Measurements from ENCODE around the gene CD9. TPM values are rescaled to one million over a fixed set of nuclear protein-coding genes. Genes with fewer than 3 reads are reported as not detected.

The CD9 gene
- total and polyA plus RNA-seq, 2 of the 8 experiments (the other 6 are each of a cell fraction or from before 2014, with no cell fraction given) = 168 to 319 TPM

DNA sequence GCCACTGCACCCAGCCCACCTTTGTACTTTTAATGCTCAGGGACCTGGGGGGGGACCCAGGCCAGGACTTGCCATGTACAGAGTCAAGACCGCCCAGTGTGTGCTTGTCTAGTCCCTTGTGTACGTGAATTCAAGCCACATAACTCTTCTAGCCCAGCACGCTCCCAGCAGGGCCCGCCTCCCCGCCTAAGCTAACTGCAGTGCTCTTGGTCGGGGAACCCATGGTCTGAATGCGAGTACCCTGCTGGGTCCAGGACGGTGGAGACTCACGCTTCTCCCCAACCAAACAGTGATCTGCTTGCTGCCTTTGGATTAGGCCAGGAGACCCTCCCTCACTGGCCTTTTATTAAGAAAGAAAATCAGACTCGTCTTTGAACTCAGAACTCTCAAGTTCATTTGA is 23.3 kb downstream of the CD9 start:
- 94% methylated on average over 10 of the region's 10 CpGs; no CpG with 5 or more reads in 1 of the 2 experiments for WGBS, 2 experiments (ENCODE audit: extremely low coverage in 1 of 2, insufficient coverage in 1 of 2, insufficient read length in 1 of 2, insufficient replicate concordance in 2 of 2, low coverage in 1 of 2, low lambda C conversion rate in 2 of 2, missing lambda C conversion rate in 1 of 2)
- CTCF ChIA-PET (ENCODE audit: partially characterized antibody) = interaction anchor here (1.1 to 15.1 kb wide), 4 partner anchors 16 to 163 kb away, joined by 3 to 130 read pairs (median 6); partner anchors contain the start of gene CD9
- 0 out of 2 replicates have a peak overlapping the region, but pooled peaks have one; percentile 40 for H2AK5ac ChIP-seq (ENCODE audit: low read depth, low read length)

More for the DNA sequence above, 23.3 kb downstream of the CD9 start:
- Histone ChIP-seq H4K5ac (ENCODE audit: insufficient read length, low read depth, low read length) (no peak overlapping the region), H2AFZ (ENCODE audit: low read length) (no peak overlapping the region), H3K14ac (ENCODE audit: insufficient read length) (no peak overlapping the region), H4K8ac (ENCODE audit: extremely low read depth, insufficient read depth, low read length) (no peak overlapping the region), H3K4ac (replicated peaks; ENCODE audit: insufficient read length, low read depth, low read length) (no peak overlapping the region), H3K9ac (replicated peaks in 1 of 4; ENCODE audit: extremely low read depth in 1 of 4, low read depth in 3 of 4, low read length in 3 of 4) (no peak overlapping the region), H2BK120ac (replicated peaks; ENCODE audit: low read depth, low read length) (no peak overlapping the region), H4K20me1 (replicated peaks in 1 of 2; ENCODE audit: control insufficient read depth in 1 of 2, insufficient read depth in 2 of 2, low read length in 2 of 2) (peaks cover under 1 to 17% of the 10 kb centered on the region in 2 experiments), H3K4me1 (replicated peaks in 1 of 4; ENCODE audit: control insufficient read depth in 3 of 4, insufficient read depth in 4 of 4, low read length in 3 of 4) (peaks cover 0 to 6% (median 3%) of the 10 kb centered on the region in 4 experiments), H2BK15ac (ENCODE audit: low read length) (no peak overlapping the region), H3K18ac (ENCODE audit: extremely low read depth, low read length) (no peak overlapping the region), H2BK20ac (ENCODE audit: low read length) (no peak overlapping the region), H2BK5ac (ENCODE audit: low read depth, low read length) (peak overlapping the region; percentile 60; the same call in 1 of the 2 replicates), H3K4me2 (ENCODE audit: insufficient read depth in 1 of 2, low read depth in 2 of 2, low read length in 2 of 2) (no peak overlapping the region), H3K79me2 (ENCODE audit: control insufficient read depth in 1 of 2, insufficient read depth in 2 of 2, low read length in 2 of 2) (peaks cover 0 to 61% of the 10 kb centered on the region in 2 experiments; a peak in 3 of 4 replicates), H4K91ac (replicated peaks; ENCODE audit: insufficient read length, low read length) (peak overlapping the region; percentile 20), H3K23me2 (ENCODE audit: low read depth, low read length) (0 out of 2 replicates have a peak, but pooled peaks cover 2% of the 10 kb centered on the region), H3K36me3 (ENCODE audit: control insufficient read depth in 2 of 4, insufficient read depth in 4 of 4, low read length in 3 of 4) (peaks cover 11 to 30% (median 20%) of the 10 kb centered on the region in 4 experiments), H3K27me3 (replicated peaks in 1 of 4; ENCODE audit: control insufficient read depth in 3 of 4, extremely low read depth in 1 of 4, insufficient read depth in 3 of 4, low read length in 3 of 4) (no peaks in the 10 kb centered on the region), H3K23ac (ENCODE audit: insufficient read length) (no peak overlapping the region), H2BK12ac (ENCODE audit: low read depth, low read length) (no peak overlapping the region), H3K27ac (ENCODE audit: low read depth, low read length) (no peak overlapping the region), H3K56ac (replicated peaks; ENCODE audit: insufficient read length, low read depth, low read length) (no peak overlapping the region), H3K4me3 (ENCODE audit: extremely low read depth in 1 of 4, insufficient read depth in 2 of 4, low read depth in 3 of 4, low read length in 4 of 4) (no peak overlapping the region), H3K9me3 (ENCODE audit: insufficient read depth in 2 of 2, low read depth in 1 of 2, low read length in 1 of 2) (no peaks in the 10 kb centered on the region), H3K79me1 (ENCODE audit: low read depth, low read length) (peaks cover 19% of the 10 kb centered on the region)
- POLR2A ChIA-PET (ENCODE audit: partially characterized antibody) = interaction anchor here (1.5 to 9.3 kb wide), 3 partner anchors 10 to 24 kb away, joined by 4 to 51 read pairs (median 17); partner anchors contain the start of gene CD9
- TF ChIP-seq SP1 (IDR thresholded peaks at IDR 0.05; ENCODE audit: low read depth, low read length) = no peak
- TF ChIP-seq YY1 (IDR thresholded peaks at IDR 0.05; ENCODE audit: low read depth, low read length) = no peak
- FAIRE-seq (no peak), DNase-seq (ENCODE audit: low read depth in 1 of 2, low spot score in 2 of 2) (no peak)

Measured in H1 (cell line).